Fibroblast of lung (primary cell): Measurements from ENCODE around the gene SYTL3. TPM values are rescaled to one million over a fixed set of nuclear protein-coding genes. Genes with fewer than 3 reads are reported as not detected.

ENCODE experiments used
- DNase-seq, 2 donors: peaks; one replicate each; pipeline versions ENCODE4 v3.0.0 to v3.0.0-alpha.2; 2010; ENCODE audit warnings: low read depth in 2 of 2
- H2AFZ ChIP-seq: 2 replicates; pipeline ENCODE4 v1.5.1; 2012; ENCODE audit warnings: low read length, control low read depth, inconsistent platforms
- H3K27ac ChIP-seq: 2 replicates; pipeline ENCODE4 v1.5.1; 2011; ENCODE audit warnings: low read length, control low read depth; ENCODE audit not compliant: insufficient read depth
- H3K27me3 ChIP-seq: 2 replicates; pipeline ENCODE4 v1.5.1; 2011; ENCODE audit warnings: mild to moderate bottlenecking, low read length; ENCODE audit not compliant: control insufficient read depth, insufficient read depth
- H3K36me3 ChIP-seq: 2 replicates; pipeline ENCODE4 v1.5.1; 2011; ENCODE audit warnings: low read length; ENCODE audit not compliant: control insufficient read depth, insufficient read depth
- H3K4me1 ChIP-seq: 2 replicates; pipeline ENCODE4 v1.5.1; 2011; ENCODE audit warnings: low read length; ENCODE audit not compliant: control insufficient read depth, insufficient read depth; ENCODE audit errors: extremely low read depth
- H3K4me2 ChIP-seq: 2 replicates; pipeline ENCODE4 v1.5.1; 2011; ENCODE audit warnings: low read length, control low read depth; ENCODE audit not compliant: insufficient read depth; ENCODE audit errors: extremely low read depth
- H3K4me3 ChIP-seq, 4 experiments: fragments of 200-600 bp in 1 of 4; sonication (generic) in 1 of 4; replicated peaks in 1 of 4; 2 replicates each; pipeline ENCODE4 v1.5.1; 2011 to 2016; ENCODE audit warnings: low read length in 4 of 4, low read depth in 3 of 4, mild to moderate bottlenecking in 3 of 4, control low read depth in 2 of 4, inconsistent platforms in 1 of 4, mixed read lengths in 1 of 4; ENCODE audit not compliant: insufficient read depth in 1 of 4; ENCODE audit errors: control extremely low read depth in 1 of 4
- H3K79me2 ChIP-seq: 2 replicates; pipeline ENCODE4 v1.5.1; 2012; ENCODE audit warnings: mild to moderate bottlenecking, low read length, inconsistent platforms; ENCODE audit not compliant: control insufficient read depth, insufficient read depth
- H3K9ac ChIP-seq: 2 replicates; pipeline ENCODE4 v1.5.1; 2011; ENCODE audit warnings: mild to moderate bottlenecking, low read length, control low read depth; ENCODE audit not compliant: insufficient read depth
- H3K9me3 ChIP-seq: 2 replicates; pipeline ENCODE4 v1.5.1; 2012; ENCODE audit warnings: low read depth, low read length; ENCODE audit not compliant: control insufficient read depth, insufficient read depth
- H4K20me1 ChIP-seq: 2 replicates; pipeline ENCODE4 v1.5.1; 2011; ENCODE audit warnings: low read length; ENCODE audit not compliant: control insufficient read depth, insufficient read depth; ENCODE audit errors: extremely low read depth
- CTCF ChIP-seq, 2 donors: IDR thresholded peaks in 1 of 2; conservative IDR thresholded peaks in 1 of 2; 1 replicate in 1 of 2; 2 replicates in 1 of 2; pipeline ENCODE4 v1.5.1; 2011 to 2012; ENCODE audit warnings: low read length in 2 of 2, control low read depth in 1 of 2, inconsistent platforms in 1 of 2, low read depth in 1 of 2, mild to moderate bottlenecking in 1 of 2
- EZH2 ChIP-seq: IDR thresholded peaks from 2 replicates; pipeline ENCODE4 v1.5.1; 2012; ENCODE audit warnings: low read length, control low read depth, mild to moderate bottlenecking; ENCODE audit errors: missing control alignments
- polyA plus RNA-seq, 2 donors: library from polyadenylated mRNA; depleted of rRNA in 1 of 2; stranded (reverse) in 1 of 2; unstranded in 1 of 2; fragments of >200 nt; gene quantifications; 2 replicates each; pipeline ENCODE4 v1.2.1, GENCODE V29; 2011 to 2012; ENCODE audit warnings: missing spikeins in 1 of 2
- total RNA-seq: library from RNA; depleted of rRNA; stranded (reverse); fragments of >200 nt; gene quantifications from 2 replicates; pipeline ENCODE4 v1.2.1, GENCODE V29; 2014

SYTL3 gene
- total and polyA plus RNA-seq, 2 donors (not counting 1 experiment from before 2014, with no cell fraction given), result 0.76 to 4.6 TPM

- Histone ChIP-seq H3K36me3 (peaks cover 13% of the 10 kb centered on the region), H3K4me1 (peaks cover 3% of the 10 kb centered on the region), H3K79me2 (no peaks in the 10 kb centered on the region), H3K4me3 (no peak overlapping the region), H3K27me3 (no peaks in the 10 kb centered on the region), H2AFZ (no peak overlapping the region), H3K9me3 (no peaks in the 10 kb centered on the region), H3K27ac (no peak overlapping the region), H4K20me1 (no peaks in the 10 kb centered on the region), H3K4me2 (no peak overlapping the region), H3K9ac (no peak overlapping the region)
- DNase-seq, result no peak
- no peak for TF ChIP-seq EZH2
- no peak for TF ChIP-seq CTCF (conservative IDR thresholded peaks at IDR 0.05 in 1 of 2, IDR thresholded peaks at IDR 0.05 in 1 of 2; ENCODE audit: low read depth in 1 of 2, low read length in 2 of 2)
These were observed 24.9 kb upstream of the SYTL3 start for GRCh38 chr6:158624684-158625682.

GRCh38 chr6:158625881-158626305 is 24.0 kb upstream of the SYTL3 start:
- Histone ChIP-seq H3K9me3 (no peaks in the 10 kb centered on the region), H3K27me3 (no peaks in the 10 kb centered on the region), H3K27ac (no peak overlapping the region), H3K79me2 (no peaks in the 10 kb centered on the region), H3K4me1 (peaks cover 6% of the 10 kb centered on the region), H3K36me3 (peaks cover 13% of the 10 kb centered on the region), H4K20me1 (no peaks in the 10 kb centered on the region), H3K4me3 (no peak overlapping the region), H3K4me2 (no peak overlapping the region), H2AFZ (no peak overlapping the region), H3K9ac (no peak overlapping the region)
- TF ChIP-seq EZH2, result no peak
- TF ChIP-seq CTCF (conservative IDR thresholded peaks at IDR 0.05 in 1 of 2, IDR thresholded peaks at IDR 0.05 in 1 of 2; ENCODE audit: low read depth in 1 of 2, low read length in 2 of 2), result no peak
- DNase-seq, result no peak

- H3K9me3 ChIP-seq, result no peaks in the 10 kb centered on the region
- DNase-seq, result no peak
- peaks cover 13% of the 10 kb centered on the region for H3K4me1 ChIP-seq
- no peak overlapping the region for H3K27ac ChIP-seq
- TF ChIP-seq EZH2, result no peak
- TF ChIP-seq CTCF (conservative IDR thresholded peaks at IDR 0.05 in 1 of 2, IDR thresholded peaks at IDR 0.05 in 1 of 2; ENCODE audit: low read depth in 1 of 2, low read length in 2 of 2), result no peak
- H3K36me3 ChIP-seq, result peaks cover 13% of the 10 kb centered on the region
- H3K79me2 ChIP-seq, result no peaks in the 10 kb centered on the region
- H3K4me3 ChIP-seq, result no peak overlapping the region
- H4K20me1 ChIP-seq, result no peaks in the 10 kb centered on the region
- H3K4me2 ChIP-seq, result no peak overlapping the region
- H3K9ac ChIP-seq, result no peak overlapping the region
- no peak overlapping the region for H2AFZ ChIP-seq
- H3K27me3 ChIP-seq, result no peaks in the 10 kb centered on the region
These were observed 23.3 kb upstream of the SYTL3 start for GRCh38 chr6:158626360-158627167.
